ENCODE results near the gene PAPSS1. TPM values are rescaled to one million over a fixed set of nuclear protein-coding genes. Genes with fewer than 3 reads are reported as not detected.
A peak's percentile ranks its signal among the peaks of the same experiment; 100 is the strongest.

Gene PAPSS1
- total and polyA plus RNA-seq, 2 experiments from 2014 or later = 25.4 to 40.6 TPM

DNA sequence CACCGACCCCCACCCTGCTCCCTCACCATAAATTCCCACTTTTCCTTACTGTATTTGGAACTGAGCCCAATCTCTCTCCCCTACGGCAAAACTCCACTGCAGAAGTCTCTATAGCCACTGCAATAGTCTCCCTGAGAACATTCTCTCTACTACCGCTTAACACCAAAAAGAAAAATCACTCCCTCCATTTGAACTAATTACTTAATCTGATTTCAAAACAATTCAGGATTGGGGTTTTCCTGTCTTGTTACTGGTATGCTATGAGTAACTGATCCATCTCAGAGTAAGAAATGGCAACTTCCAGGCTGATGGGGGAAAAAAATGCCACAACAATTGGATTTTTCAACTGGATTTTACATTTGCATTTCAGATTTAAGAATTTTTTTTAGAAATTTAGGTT lies 5.8 kb downstream of the PAPSS1 start:
- H3K27me3 ChIP-seq = no peaks in the 10 kb centered on the region
- no peak overlapping the region for H3K27ac ChIP-seq
- no peaks in the 10 kb centered on the region for H3K36me3 ChIP-seq
- H3K9me3 ChIP-seq (ENCODE audit: low read depth) = no peaks in the 10 kb centered on the region
- TF ChIP-seq, protein P1, sequence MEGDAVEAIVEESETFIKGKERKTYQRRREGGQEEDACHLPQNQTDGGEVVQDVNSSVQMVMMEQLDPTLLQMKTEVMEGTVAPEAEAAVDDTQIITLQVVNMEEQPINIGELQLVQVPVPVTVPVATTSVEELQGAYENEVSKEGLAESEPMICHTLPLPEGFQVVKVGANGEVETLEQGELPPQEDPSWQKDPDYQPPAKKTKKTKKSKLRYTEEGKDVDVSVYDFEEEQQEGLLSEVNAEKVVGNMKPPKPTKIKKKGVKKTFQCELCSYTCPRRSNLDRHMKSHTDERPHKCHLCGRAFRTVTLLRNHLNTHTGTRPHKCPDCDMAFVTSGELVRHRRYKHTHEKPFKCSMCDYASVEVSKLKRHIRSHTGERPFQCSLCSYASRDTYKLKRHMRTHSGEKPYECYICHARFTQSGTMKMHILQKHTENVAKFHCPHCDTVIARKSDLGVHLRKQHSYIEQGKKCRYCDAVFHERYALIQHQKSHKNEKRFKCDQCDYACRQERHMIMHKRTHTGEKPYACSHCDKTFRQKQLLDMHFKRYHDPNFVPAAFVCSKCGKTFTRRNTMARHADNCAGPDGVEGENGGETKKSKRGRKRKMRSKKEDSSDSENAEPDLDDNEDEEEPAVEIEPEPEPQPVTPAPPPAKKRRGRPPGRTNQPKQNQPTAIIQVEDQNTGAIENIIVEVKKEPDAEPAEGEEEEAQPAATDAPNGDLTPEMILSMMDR (IDR thresholded peaks at IDR 0.05; ENCODE audit: low read depth, low read length) = no peak
- H3K4me3 ChIP-seq = no peak overlapping the region
- peak in 1 of 2 donors; percentile 12 for DNase-seq (ENCODE audit: low read depth in 1 of 2, low spot score in 1 of 2)
- peaks cover 3% of the 10 kb centered on the region for H3K4me1 ChIP-seq (ENCODE audit: low read depth)

- H3K36me3 ChIP-seq = no peaks in the 10 kb centered on the region
- DNase-seq (ENCODE audit: low read depth in 1 of 2, low spot score in 1 of 2) = no peak
- no peaks in the 10 kb centered on the region for H3K9me3 ChIP-seq (ENCODE audit: low read depth)
- no peak overlapping the region for H3K4me3 ChIP-seq
- no peaks in the 10 kb centered on the region for H3K4me1 ChIP-seq (ENCODE audit: low read depth)
- TF ChIP-seq, protein P1 (IDR thresholded peaks at IDR 0.05; ENCODE audit: low read depth, low read length) = no peak
- no peak overlapping the region for H3K27ac ChIP-seq
- no peaks in the 10 kb centered on the region for H3K27me3 ChIP-seq
These were observed 7.8 kb downstream of the PAPSS1 start for GRCh38 chr4:107712236-107712635.

GRCh38 chr4:107711831-107712230 lies 8.2 kb downstream of the PAPSS1 start:
- Histone ChIP-seq H3K4me1 (ENCODE audit: low read depth) (no peaks in the 10 kb centered on the region), H3K9me3 (ENCODE audit: low read depth) (no peaks in the 10 kb centered on the region), H3K4me3 (no peak overlapping the region), H3K36me3 (no peaks in the 10 kb centered on the region), H3K27ac (no peak overlapping the region), H3K27me3 (no peaks in the 10 kb centered on the region)
- no peak for DNase-seq (ENCODE audit: low read depth in 1 of 2, low spot score in 1 of 2)
- TF ChIP-seq, protein P1 (IDR thresholded peaks at IDR 0.05; ENCODE audit: low read depth, low read length) = no peak

GRCh38 chr4:107710493-107711459 lies 9.3 kb downstream of the PAPSS1 start:
- Histone ChIP-seq H3K27me3 (no peaks in the 10 kb centered on the region), H3K4me3 (no peak overlapping the region), H3K4me1 (ENCODE audit: low read depth) (no peaks in the 10 kb centered on the region), H3K27ac (no peak overlapping the region), H3K9me3 (ENCODE audit: low read depth) (no peaks in the 10 kb centered on the region), H3K36me3 (no peaks in the 10 kb centered on the region)
- peak in 1 of 2 donors; percentile 34 for DNase-seq (ENCODE audit: low read depth in 1 of 2, low spot score in 1 of 2)
- TF ChIP-seq, protein P1 (IDR thresholded peaks at IDR 0.05; ENCODE audit: low read depth, low read length) = no peak

GRCh38 chr4:107709916-107710315 lies 10.1 kb downstream of the PAPSS1 start:
- DNase-seq (ENCODE audit: low read depth in 1 of 2, low spot score in 1 of 2) = peak in 1 of 2 donors; percentile 15
- Histone ChIP-seq H3K27me3 (no peaks in the 10 kb centered on the region), H3K9me3 (ENCODE audit: low read depth) (no peaks in the 10 kb centered on the region), H3K27ac (no peak overlapping the region), H3K4me1 (ENCODE audit: low read depth) (no peaks in the 10 kb centered on the region), H3K36me3 (no peaks in the 10 kb centered on the region), H3K4me3 (no peak overlapping the region)
- TF ChIP-seq, protein P1 (IDR thresholded peaks at IDR 0.05; ENCODE audit: low read depth, low read length) = no peak
